H1 (cell line): ENCODE measurements around the gene CNOT2. TPM values are rescaled to one million over a fixed set of nuclear protein-coding genes. Genes with fewer than 3 reads are reported as not detected.

ENCODE experiments used
- CTCF ChIA-PET: fragments of 300-600 bp; sonication (Branson Sonifier 250); formaldehyde crosslinking; loops from one replicate; lab custom pipeline; 2021; ENCODE audit not compliant: partially characterized antibody; lab: Charles Lee
- POLR2A ChIA-PET: fragments of 300-600 bp; sonication (Branson Sonifier 250); formaldehyde crosslinking; loops from one replicate; lab custom pipeline; 2021; ENCODE audit warnings: inconsistent platforms; ENCODE audit not compliant: partially characterized antibody; lab: Charles Lee
- DNase-seq, 2 experiments: peaks; one replicate each; pipeline versions ENCODE4 v3.0.0 to v3.0.0-alpha.2; 2010 to 2022; ENCODE audit warnings: low spot score in 2 of 2, low read depth in 1 of 2, mixed read lengths in 1 of 2
- FAIRE-seq: peaks from 2 replicates; lab custom pipeline; 2011; peaks lifted over from hg19 to GRCh38; lab: Jason Lieb, UNC
- H2AFZ ChIP-seq: 2 replicates; pipeline ENCODE4 v1.8.1; 2012; ENCODE audit warnings: low read length, inconsistent platforms
- H2AK5ac ChIP-seq: 2 replicates; pipeline ENCODE4 v1.6.1; 2013; ENCODE audit warnings: low read depth, low read length
- H2BK120ac ChIP-seq: replicated peaks from 2 replicates; pipeline ENCODE3; 2013; ENCODE audit warnings: low read depth, low read length, inconsistent platforms
- H2BK12ac ChIP-seq: 2 replicates; pipeline ENCODE4 v1.6.1; 2013; ENCODE audit warnings: low read depth, low read length
- H2BK15ac ChIP-seq: 2 replicates; pipeline ENCODE4 v1.6.1; 2013; ENCODE audit warnings: low read length
- H2BK20ac ChIP-seq: 2 replicates; pipeline ENCODE4 v1.6.1; 2013; ENCODE audit warnings: low read length
- H2BK5ac ChIP-seq: 2 replicates; pipeline ENCODE4 v1.6.1; 2013; ENCODE audit warnings: low read depth, low read length
- H3K14ac ChIP-seq: 2 replicates; pipeline ENCODE4 v1.6.1; 2013; ENCODE audit warnings: inconsistent platforms; ENCODE audit not compliant: insufficient read length
- H3K18ac ChIP-seq: 2 replicates; pipeline ENCODE4 v1.6.1; 2013; ENCODE audit warnings: low read length; ENCODE audit errors: extremely low read depth
- H3K23ac ChIP-seq: 2 replicates; pipeline ENCODE4 v1.6.1; 2013; ENCODE audit warnings: inconsistent platforms; ENCODE audit not compliant: insufficient read length
- H3K23me2 ChIP-seq: 2 replicates; pipeline ENCODE4 v1.6.1; 2013; ENCODE audit warnings: low read depth, low read length
- H3K27ac ChIP-seq: 2 replicates; pipeline ENCODE4 v1.6.1; 2011; ENCODE audit warnings: low read depth, low read length, inconsistent platforms
- H3K27me3 ChIP-seq, 4 experiments: replicated peaks in 1 of 4; 1 replicate in 1 of 4; 2 replicates in 3 of 4; pipeline versions ENCODE4 v1.6.1 to v1.8.1; 2011 to 2013; ENCODE audit warnings: low read length in 3 of 4, mild to moderate bottlenecking in 3 of 4, inconsistent platforms in 2 of 4, mixed read lengths in 2 of 4, moderate library complexity in 1 of 4; ENCODE audit not compliant: control insufficient read depth in 3 of 4, insufficient read depth in 3 of 4; ENCODE audit errors: extremely low read depth in 1 of 4
- H3K36me3 ChIP-seq, 4 experiments: 2 replicates each; pipeline versions ENCODE4 v1.6.1 to v1.8.1; 2011 to 2013; ENCODE audit warnings: mild to moderate bottlenecking in 4 of 4, low read length in 3 of 4, moderate library complexity in 2 of 4, control low read depth in 1 of 4, inconsistent platforms in 1 of 4; ENCODE audit not compliant: insufficient read depth in 4 of 4, control insufficient read depth in 2 of 4
- H3K4ac ChIP-seq: replicated peaks from 2 replicates; pipeline ENCODE3; 2013; ENCODE audit warnings: low read length, low read depth, mixed read lengths, inconsistent platforms; ENCODE audit not compliant: insufficient read length
- H3K4me1 ChIP-seq, 4 experiments: replicated peaks in 1 of 4; 1 replicate in 1 of 4; 2 replicates in 3 of 4; pipeline versions ENCODE4 v1.6.1 to v1.8.1; 2011 to 2013; ENCODE audit warnings: low read length in 3 of 4, inconsistent platforms in 2 of 4, mixed read lengths in 1 of 4; ENCODE audit not compliant: insufficient read depth in 4 of 4, control insufficient read depth in 3 of 4
- H3K4me2 ChIP-seq, 2 experiments: 2 replicates each; pipeline versions ENCODE4 v1.6.1 to v1.8.1; 2011 to 2013; ENCODE audit warnings: low read depth in 2 of 2, low read length in 2 of 2, control low read depth in 1 of 2, inconsistent platforms in 1 of 2, mild to moderate bottlenecking in 1 of 2; ENCODE audit not compliant: insufficient read depth in 1 of 2
- H3K4me3 ChIP-seq, 4 experiments: fragments of 200-600, 300-600 bp in 1 of 4; sonication (generic), shearing (Covaris generic), sonication (Bioruptor Twin) in 1 of 4; 2 replicates each; pipeline versions ENCODE4 v1.5.1 to v1.8.1; 2011 to 2016; ENCODE audit warnings: low read length in 4 of 4, low read depth in 3 of 4, control low read depth in 2 of 4, inconsistent platforms in 2 of 4, mild to moderate bottlenecking in 2 of 4, mixed read lengths in 1 of 4, moderate library complexity in 1 of 4; ENCODE audit not compliant: insufficient read depth in 2 of 4; ENCODE audit errors: extremely low read depth in 1 of 4
- H3K56ac ChIP-seq: replicated peaks from 2 replicates; pipeline ENCODE3; 2013; ENCODE audit warnings: low read depth, mild to moderate bottlenecking, mixed read lengths, low read length, inconsistent platforms; ENCODE audit not compliant: insufficient read length
- H3K79me1 ChIP-seq: 2 replicates; pipeline ENCODE4 v1.6.1; 2013; ENCODE audit warnings: low read depth, low read length, control low read depth
- H3K79me2 ChIP-seq, 2 experiments: 2 replicates each; pipeline versions ENCODE4 v1.6.1 to v1.8.1; 2012 to 2013; ENCODE audit warnings: low read length in 2 of 2, mild to moderate bottlenecking in 2 of 2, inconsistent platforms in 1 of 2; ENCODE audit not compliant: insufficient read depth in 2 of 2, control insufficient read depth in 1 of 2
- H3K9ac ChIP-seq, 4 experiments: replicated peaks in 1 of 4; 1 replicate in 1 of 4; 2 replicates in 3 of 4; pipeline versions ENCODE4 v1.6.1 to v1.8.1; 2011 to 2013; ENCODE audit warnings: low read depth in 3 of 4, low read length in 3 of 4, control low read depth in 2 of 4, mild to moderate bottlenecking in 2 of 4, moderate library complexity in 2 of 4, inconsistent platforms in 1 of 4; ENCODE audit errors: extremely low read depth in 1 of 4
- H3K9me3 ChIP-seq, 2 experiments: 2 replicates each; pipeline versions ENCODE4 v1.6.1 to v1.8.1; 2012 to 2013; ENCODE audit warnings: mild to moderate bottlenecking in 2 of 2, moderate library complexity in 2 of 2, control low read depth in 1 of 2, inconsistent platforms in 1 of 2, low read depth in 1 of 2, low read length in 1 of 2, mixed read lengths in 1 of 2; ENCODE audit not compliant: insufficient read depth in 2 of 2
- H4K20me1 ChIP-seq, 2 experiments: replicated peaks in 1 of 2; 2 replicates each; pipeline versions ENCODE3 to v1.8.1; 2011 to 2013; ENCODE audit warnings: inconsistent platforms in 2 of 2, low read length in 2 of 2, mild to moderate bottlenecking in 1 of 2; ENCODE audit not compliant: insufficient read depth in 2 of 2, control insufficient read depth in 1 of 2
- H4K5ac ChIP-seq: 2 replicates; pipeline ENCODE4 v1.6.1; 2013; ENCODE audit warnings: low read length, low read depth, mixed read lengths, inconsistent platforms; ENCODE audit not compliant: insufficient read length
- H4K8ac ChIP-seq: 2 replicates; pipeline ENCODE4 v1.8.0; 2013; ENCODE audit warnings: mild to moderate bottlenecking, moderate library complexity, low read length, inconsistent platforms; ENCODE audit not compliant: insufficient read depth; ENCODE audit errors: extremely low read depth
- H4K91ac ChIP-seq: replicated peaks from 2 replicates; pipeline ENCODE3; 2013; ENCODE audit warnings: low read length, mixed read lengths, inconsistent platforms; ENCODE audit not compliant: insufficient read length
- BRCA1 ChIP-seq: IDR thresholded peaks from 2 replicates; pipeline ENCODE4 v1.6.1; 2012; ENCODE audit warnings: low read depth, low read length, improper control_type of control experiment
- POU5F1 ChIP-seq: IDR thresholded peaks from 2 replicates; pipeline ENCODE4 v1.6.1; 2011; ENCODE audit warnings: low read depth, mild to moderate bottlenecking, low read length, moderate library complexity
- SIRT6 ChIP-seq: IDR thresholded peaks from one replicate; pipeline ENCODE4 v1.7.1; 2012; ENCODE audit warnings: low read length, inconsistent platforms
- SIX5 ChIP-seq: IDR thresholded peaks from 2 replicates; pipeline ENCODE4 v1.6.1; 2011; ENCODE audit warnings: mild to moderate bottlenecking, low read depth, low read length
- WGBS, 2 experiments: shearing (Covaris generic) in 1 of 2; methylation state at CpG; one replicate each; pipeline versions ENCODE4 v1.1.6 to v1.1.7; 2013 to 2015; ENCODE audit warnings: low lambda C conversion rate in 2 of 2, mixed read lengths in 2 of 2, inconsistent platforms in 1 of 2, low coverage in 1 of 2, missing lambda C conversion rate in 1 of 2; ENCODE audit not compliant: insufficient replicate concordance in 2 of 2, insufficient coverage in 1 of 2, insufficient read length in 1 of 2; ENCODE audit errors: extremely low coverage in 1 of 2, missing lambda C conversion rate in 1 of 2; 5-methylcytosine and 5-hydroxymethylcytosine counted together
- polyA plus RNA-seq, 7 experiments: library from polyadenylated mRNA; depleted of rRNA in 3 of 7; stranded (reverse) in 5 of 7; unstranded in 2 of 7; fragments of >200 nt in 5 of 7; fragments of 200-250 nt in 2 of 7; gene quantifications; 1 replicate in 5 of 7; 2 replicates in 1 of 7; 4 replicates in 1 of 7; pipeline versions ENCODE4 v1.2.1 to v1.2.3, GENCODE V29; 2011 to 2013; ENCODE audit warnings: missing spikeins in 2 of 7, mixed read lengths in 2 of 7
- total RNA-seq: library from RNA; stranded (reverse); fragmentation: NEBNext Ultra II Directional; extraction: Animal tissue kit (Norgen Biotek cat#: 25700); gene quantifications from 2 replicates; pipeline ENCODE4 v1.2.1, GENCODE V29; 2021

CNOT2 gene
- total and polyA plus RNA-seq, 2 of the 8 experiments (the other 6 are each of a cell fraction or from before 2014, with no cell fraction given), result 61.2 to 64.8 TPM

DNA sequence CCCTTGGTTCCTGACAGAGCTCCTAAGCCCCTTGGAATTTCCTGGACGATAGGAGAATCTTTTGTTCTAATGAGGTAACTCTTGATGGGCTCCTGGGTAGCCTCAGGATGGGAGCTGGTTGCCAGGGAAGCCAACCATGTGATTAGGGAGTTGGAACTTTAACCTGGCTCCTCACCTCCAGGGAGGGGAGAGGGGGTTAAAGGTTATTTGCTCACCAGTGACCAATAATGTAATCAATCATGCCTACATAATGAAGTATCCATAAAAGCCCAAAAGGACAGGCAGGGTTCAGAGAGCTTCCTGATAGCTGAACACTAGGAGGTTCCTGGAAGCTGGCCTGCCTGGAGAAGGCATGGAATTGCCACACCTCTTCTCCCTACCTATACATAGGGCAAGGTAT lies 6.2 kb upstream of the CNOT2 start:
- Histone ChIP-seq H3K9ac (no peak overlapping the region), H4K5ac (no peak overlapping the region), H2AK5ac (no peak overlapping the region), H3K4me2 (no peak overlapping the region), H2AFZ (no peak overlapping the region), H3K18ac (no peak overlapping the region), H2BK120ac (no peak overlapping the region), H3K23ac (no peak overlapping the region), H4K8ac (no peak overlapping the region), H3K79me1 (no peaks in the 10 kb centered on the region), H3K36me3 (peaks cover 0 to 33% (median 14%) of the 10 kb centered on the region in 4 experiments; a peak in 6 of 8 replicates), H3K4ac (no peak overlapping the region), H3K4me1 (no peaks in the 10 kb centered on the region), H2BK5ac (no peak overlapping the region), H3K4me3 (no peak overlapping the region), H3K27me3 (no peaks in the 10 kb centered on the region), H3K27ac (no peak overlapping the region), H3K79me2 (peaks cover 0 to 20% of the 10 kb centered on the region in 2 experiments; a peak in 2 of 4 replicates), H2BK20ac (no peak overlapping the region), H4K20me1 (no peaks in the 10 kb centered on the region), H3K9me3 (no peaks in the 10 kb centered on the region), H2BK15ac (no peak overlapping the region), H3K14ac (no peak overlapping the region), H3K56ac (no peak overlapping the region), H3K23me2 (no peaks in the 10 kb centered on the region), H4K91ac (no peak overlapping the region), H2BK12ac (no peak overlapping the region)
- no peak for DNase-seq
- no peak for TF ChIP-seq SIX5
- no peak for TF ChIP-seq SIRT6
- no peak for TF ChIP-seq POU5F1
- TF ChIP-seq BRCA1, result no peak
- ChIA-PET POLR2A (no interaction called here), CTCF (interaction anchor here (0.9 to 1.1 kb wide), 2 partner anchors 14 to 332 kb away, joined by 3 to 4 read pairs; no protein-coding TSS in a partner anchor)
- 45% methylated on average over 1 of the region's 1 CpG; no CpG with 5 or more reads in 1 of the 2 experiments for WGBS, 2 experiments
- no peak for FAIRE-seq
